Heart right ventricle (tissue), 16 donors: ENCODE data around the gene SUPT20H. TPM values are rescaled to one million over a fixed set of nuclear protein-coding genes. Genes with fewer than 3 reads are reported as not detected.

Source experiments
- ATAC-seq, 8 donors: fragments of 200-7000 bp; cut with Tn5 transposase; one replicate each; pipeline ENCODE4 v1.9.1; 2020; ENCODE audit warnings: mild to moderate bottlenecking in 8 of 8, moderate library complexity in 8 of 8, moderate number of reproducible peaks in 1 of 8
- DNase-seq, 2 donors: peaks; one replicate each; pipeline ENCODE4 v3.0.0-alpha.2; 2020
- H3K27ac ChIP-seq, 10 donors: fragments of 200-600 bp; sonication (generic) in 2 of 10; one replicate each; pipeline versions ENCODE4 v1.5.0 to v1.8.0; 2020 to 2022; ENCODE audit warnings: mild to moderate bottlenecking in 3 of 10
- H3K27me3 ChIP-seq, 7 donors: fragments of 200-600 bp; one replicate each; pipeline ENCODE4 v1.8.0; 2021 to 2022; ENCODE audit warnings: mild to moderate bottlenecking in 2 of 7
- H3K36me3 ChIP-seq, 9 donors: fragments of 200-600 bp; sonication (generic) in 1 of 9; one replicate each; pipeline versions ENCODE4 v1.5.0 to v1.8.0; 2020 to 2022; ENCODE audit warnings: mild to moderate bottlenecking in 2 of 9
- H3K4me1 ChIP-seq, 9 donors: fragments of 200-600 bp; sonication (generic) in 1 of 9; one replicate each; pipeline versions ENCODE4 v1.5.0 to v1.8.0; 2020 to 2022; ENCODE audit warnings: mild to moderate bottlenecking in 4 of 9
- H3K4me3 ChIP-seq, 10 donors: fragments of 200-600 bp; sonication (generic) in 2 of 10; one replicate each; pipeline versions ENCODE4 v1.5.0 to v1.8.0; 2020 to 2022; ENCODE audit warnings: mild to moderate bottlenecking in 7 of 10, moderate library complexity in 2 of 10
- H3K9me3 ChIP-seq, 11 donors: fragments of 200-600 bp in 10 of 11; sonication (generic) in 2 of 11; one replicate each; pipeline versions ENCODE4 v1.5.0 to v1.8.0; 2013 to 2022; ENCODE audit warnings: mild to moderate bottlenecking in 2 of 11, control low read depth in 1 of 11, moderate library complexity in 1 of 11
- CTCF ChIP-seq, 9 donors: fragments of 200-600 bp; sonication (generic) in 2 of 9; IDR thresholded peaks; one replicate each; pipeline versions ENCODE4 v1.5.0 to v1.8.0; 2021 to 2022; ENCODE audit warnings: antibody characterized with exemption in 9 of 9, mild to moderate bottlenecking in 5 of 9, moderate library complexity in 1 of 9
- WGBS, 2 donors: extraction: QIAGEN DNeasy Blood & Tissue Kit; methylation state at CpG; one replicate each; pipeline ENCODE4 v1.1.7; 2013; ENCODE audit warnings: inconsistent platforms in 1 of 2; 5-methylcytosine and 5-hydroxymethylcytosine counted together
- intact Hi-C, 10 donors: fragments of 100-400 bp; cut with DNase I; formaldehyde crosslinking; loops; one replicate each; pipeline versions ENCODE4 v1.11.1 to v1.14.2; 2022
- polyA plus RNA-seq, 2 donors: library from polyadenylated mRNA; stranded (reverse); fragments of 200-250 nt; gene quantifications; one replicate each; pipeline ENCODE4 v1.2.3, GENCODE V29; 2013
- total RNA-seq, 10 donors: library from RNA; stranded (reverse); fragmentation: NEBNext Ultra II Directional in 3 of 10; extraction: Animal tissue kit (Norgen Biotek cat#: 25700) in 3 of 10; gene quantifications; one replicate each; pipeline versions ENCODE4 v1.2.1 to v1.2.4, GENCODE V29; 2021 to 2023
- donor health status: Arrhythmogenic right ventricular cardiomyopathy.
- donor health status: ischemic (EF 13 %, LVEDD 7.1; RV severe dilation, severe dysfunction).
- donor health status: healthy with polysubstance abuse.
- donor health status: DM: no; HTN: yes; CAD: no.
- donor health status: DM: no; HTN: no; CAD: no.
- donor health status: ischemic (EF 25% LVEDD 6.9; RV normal size, moderate dysfunction).
- donor health status: ischemic (EF 25% LVEDD 5.7; RV mildly dilated, moderate dysfunction).
- donor health status: healthy.
- donor health status: DM: yes; HTN: yes; CAD: no.
- donor health status: Ischemic cardiomyopathy.
- donor health status: ischemic (EF 35%, LVEDD 5.7; RV mildly dilated, moderate dysfunction).
- donor health status: nonischemic (EF 11% LVEDD 7.7; RV severe dilation, severe dysfunction).
- donor health status: DM: yes; HTN: yes; CAD: no.
- donor health status: PGD.
- donor health status: ischemic (EF 29% LVEDD 5.4; RV normal size, mild dysfunction).
- donor health status: nonischemic (EF 23%, LVEDD 6.1; RV moderate dilation, normal function).

The SUPT20H gene
- total and polyA plus RNA-seq, 12 donors: 17.7 to 31.9 (median 27.0) TPM

GRCh38 chr13:37091835-37092234, 32.3 kb upstream of the SUPT20H start:
- TF ChIP-seq CTCF (IDR thresholded peaks at IDR 0.05): no peak
- DNase-seq: no peak
- no peak overlapping the region for H3K4me3 ChIP-seq
- WGBS, 2 donors: 73 to 96% methylated on average over 1 of the region's 1 CpG
- H3K4me1 ChIP-seq: peaks cover 0 to 9% (median 0%) of the 10 kb centered on the region in 9 donors
- H3K36me3 ChIP-seq: no peaks in the 10 kb centered on the region
- peak overlapping the region in 2 of 10 donors; percentile 35 to 79 for H3K27ac ChIP-seq
- ATAC-seq: no peak
- no peaks in the 10 kb centered on the region for H3K9me3 ChIP-seq
- intact Hi-C loops: no loop called here
- H3K27me3 ChIP-seq: no peaks in the 10 kb centered on the region

DNA sequence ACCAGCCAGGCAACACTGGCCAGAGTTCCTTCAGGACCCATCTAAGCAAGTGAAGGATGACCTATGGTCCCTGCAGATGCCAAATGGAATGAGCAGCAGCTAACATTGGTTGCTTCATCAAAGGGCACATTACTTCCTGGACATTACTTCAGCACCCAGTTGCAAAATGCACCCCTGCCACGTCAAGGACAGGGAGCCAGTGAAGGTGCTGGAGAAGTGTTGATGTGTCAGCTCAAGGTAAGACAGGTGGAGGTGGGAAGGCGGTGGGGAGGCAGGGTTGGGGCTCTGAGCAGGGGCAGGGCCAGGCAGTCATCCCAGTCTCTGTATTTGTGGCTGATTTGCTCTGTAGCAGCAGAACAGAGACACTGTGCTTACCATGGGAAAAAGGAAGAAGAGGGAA, 31.4 kb upstream of the SUPT20H start:
- ATAC-seq (peak in 1 of 8 donors; percentile 14), DNase-seq (no peak)
- TF ChIP-seq CTCF (IDR thresholded peaks at IDR 0.05): no peak
- Histone ChIP-seq H3K4me1 (peaks cover 0 to 9% (median 0%) of the 10 kb centered on the region in 9 donors), H3K27me3 (no peaks in the 10 kb centered on the region), H3K36me3 (no peaks in the 10 kb centered on the region), H3K4me3 (peak overlapping the region in 1 of 10 donors; percentile 1), H3K27ac (peak overlapping the region in 2 of 10 donors; percentile 35 to 79), H3K9me3 (no peaks in the 10 kb centered on the region)
- intact Hi-C loops: no loop called here
- WGBS, 2 donors: 81 to 86% methylated on average over 2 of the region's 2 CpGs

DNA sequence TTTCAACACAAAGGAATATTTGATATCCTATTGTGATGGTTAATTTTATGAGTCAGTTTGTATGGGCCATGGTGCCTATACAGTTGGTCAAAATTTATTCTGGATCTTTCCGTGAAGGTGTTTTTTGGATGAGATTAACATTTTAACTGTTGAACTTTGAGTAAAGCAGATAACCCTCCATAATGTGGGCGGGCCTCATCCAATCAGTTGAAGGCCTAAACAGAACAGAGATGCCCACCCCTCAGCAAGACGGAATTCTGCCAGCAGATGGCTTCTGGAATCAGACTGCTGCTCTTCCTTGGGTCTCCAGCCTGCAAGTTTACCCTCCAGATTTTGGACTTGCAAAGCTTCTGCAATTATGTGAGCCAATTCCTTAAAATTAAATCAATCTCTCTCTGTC, 30.0 kb upstream of the SUPT20H start:
- no peak overlapping the region for H3K4me3 ChIP-seq
- intact Hi-C loops: no loop called here
- 88 to 94% methylated on average over 3 of the region's 3 CpGs for WGBS, 2 donors
- no peaks in the 10 kb centered on the region for H3K27me3 ChIP-seq
- no peaks in the 10 kb centered on the region for H3K36me3 ChIP-seq
- DNase-seq (no peak), ATAC-seq (no peak)
- H3K27ac ChIP-seq: peak overlapping the region in 1 of 10 donors; percentile 68
- no peak for TF ChIP-seq CTCF (IDR thresholded peaks at IDR 0.05)
- no peaks in the 10 kb centered on the region for H3K9me3 ChIP-seq
- H3K4me1 ChIP-seq: peaks cover 0 to 9% (median 0%) of the 10 kb centered on the region in 9 donors

- Histone ChIP-seq H3K9me3 (no peaks in the 10 kb centered on the region), H3K4me1 (peaks cover 0 to 9% (median 0%) of the 10 kb centered on the region in 9 donors), H3K4me3 (no peak overlapping the region), H3K27ac (peak overlapping the region in 1 of 10 donors; percentile 68), H3K27me3 (no peaks in the 10 kb centered on the region), H3K36me3 (no peaks in the 10 kb centered on the region)
- DNase-seq (no peak), ATAC-seq (no peak)
- TF ChIP-seq CTCF (IDR thresholded peaks at IDR 0.05): no peak
- intact Hi-C loops: no loop called here
- 79 to 88% methylated on average over 2 of the region's 2 CpGs for WGBS, 2 donors
These were observed 28.0 kb upstream of the SUPT20H start for GRCh38 chr13:37087486-37087885.
